IPS DF 6.9 (cell line): ENCODE data around the gene BCL7C.
"Not testable (repeated sequence)": the region's sequence is repeated elsewhere in the genome, so short reads cannot be mapped to it uniquely, and the experiment has no call there.

Experiments used
- DNase-seq: peaks from one replicate; pipeline ENCODE4 v3.0.0-alpha.2; 2013; ENCODE audit warnings: low read depth, low spot score
- H3K27ac ChIP-seq: one replicate; pipeline ENCODE4 v1.5.1; 2013; ENCODE audit warnings: low read length, control low read depth
- H3K27me3 ChIP-seq: 2 replicates; pipeline ENCODE4 v1.6.1; 2013; ENCODE audit warnings: mild to moderate bottlenecking, low read length; ENCODE audit not compliant: control insufficient read depth, insufficient read depth
- H3K36me3 ChIP-seq: 2 replicates; pipeline ENCODE4 v1.6.1; 2013; ENCODE audit warnings: low read length; ENCODE audit not compliant: control insufficient read depth, insufficient read depth
- H3K4me1 ChIP-seq: 2 replicates; pipeline ENCODE4 v1.6.1; 2013; ENCODE audit warnings: low read length; ENCODE audit not compliant: control insufficient read depth, insufficient read depth
- H3K4me3 ChIP-seq: 2 replicates; pipeline ENCODE4 v1.5.1; 2013; ENCODE audit warnings: mild to moderate bottlenecking, low read length
- H3K9me3 ChIP-seq: 2 replicates; pipeline ENCODE4 v1.6.1; 2013; ENCODE audit warnings: low read length, inconsistent platforms; ENCODE audit not compliant: control insufficient read depth, insufficient read depth
- WGBS: extraction: QIAGEN DNeasy Blood & Tissue Kit; methylation state at CpG from one replicate; pipeline ENCODE4 v1.1.7; 2013; ENCODE audit warnings: mixed read lengths, missing lambda C conversion rate; ENCODE audit not compliant: insufficient read length, insufficient coverage; 5-methylcytosine and 5-hydroxymethylcytosine counted together

The BCL7C gene

GRCh38 chr16:30893744-30894539 lies at the start of gene BCL7C:
BCL7C (minus strand) TSS chr16:30894077; CDS start chr16:30893944, 133 bp downstream.
- no CpG with 5 or more reads among the region's 97 CpGs for WGBS
- Histone ChIP-seq H3K4me3 (peak within 1 kb of the TSS; percentile 68), H3K4me1 (peaks cover 5% of the 10 kb centered on the region), H3K27me3 (no peaks in the 10 kb centered on the region), H3K9me3 (no peaks in the 10 kb centered on the region), H3K36me3 (no peaks in the 10 kb centered on the region), H3K27ac (no peak within 1 kb of the TSS)
- no peak for DNase-seq

- Histone ChIP-seq H3K9me3 (no peaks in the 10 kb centered on the region), H3K4me3 (no peak overlapping the region), H3K4me1 (peaks cover 8% of the 10 kb centered on the region), H3K36me3 (peaks cover 12% of the 10 kb centered on the region), H3K27ac (no peak overlapping the region), H3K27me3 (no peaks in the 10 kb centered on the region)
- DNase-seq: no peak
- WGBS: no CpG with 5 or more reads among the region's 4 CpGs
These were observed 48.5 kb upstream of the BCL7C start for GRCh38 chr16:30942426-30942806.

DNA sequence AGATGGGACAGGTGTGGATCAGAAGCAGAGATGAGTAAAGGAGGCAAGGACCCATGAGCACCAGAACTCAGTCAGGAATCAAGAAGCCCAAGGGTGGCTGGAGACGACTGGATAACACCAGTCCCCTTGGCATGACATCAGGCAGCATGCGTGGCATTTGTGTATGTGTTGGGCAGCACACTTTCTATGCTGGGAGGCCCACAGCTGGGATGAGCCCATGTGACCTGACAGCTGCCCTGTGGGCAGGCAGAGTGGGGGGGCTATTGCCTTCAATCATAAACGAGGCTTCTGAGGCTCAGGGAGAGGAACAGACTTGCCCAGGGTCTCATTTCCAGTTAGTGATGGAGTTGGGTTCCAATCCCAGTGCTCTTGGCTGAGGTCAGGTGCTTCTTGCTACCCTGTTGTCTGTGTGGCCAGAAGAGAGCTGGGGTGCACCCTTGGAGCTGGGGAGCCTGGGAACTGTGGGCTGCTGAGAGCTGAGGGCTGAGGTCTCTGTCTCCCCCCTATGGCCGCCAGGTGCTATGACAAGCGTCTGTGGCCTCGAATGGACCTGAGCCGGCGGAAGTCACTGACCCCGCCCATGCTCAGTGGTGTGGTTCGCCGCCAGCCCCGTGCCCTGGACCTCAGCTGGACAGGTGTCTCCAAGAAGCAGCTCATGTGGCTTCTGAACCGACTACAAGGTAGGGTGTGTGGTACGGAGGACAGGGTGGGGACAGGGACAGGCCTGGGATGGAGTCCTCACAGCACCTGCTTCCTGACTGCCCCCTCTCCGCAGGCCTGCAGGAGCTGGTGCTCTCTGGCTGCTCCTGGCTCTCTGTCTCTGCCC lies 47.9 kb upstream of the BCL7C start:
- peaks cover 11% of the 10 kb centered on the region for H3K36me3 ChIP-seq
- no peak overlapping the region for H3K27ac ChIP-seq
- WGBS: no CpG with 5 or more reads among the region's 15 CpGs
- no peak overlapping the region for H3K4me3 ChIP-seq
- H3K4me1 ChIP-seq: peaks cover 6% of the 10 kb centered on the region
- no peak for DNase-seq
- H3K9me3 ChIP-seq: no peaks in the 10 kb centered on the region
- no peaks in the 10 kb centered on the region for H3K27me3 ChIP-seq

GRCh38 chr16:30939571-30939970 lies 45.7 kb upstream of the BCL7C start:
- no CpG with 5 or more reads among the region's 8 CpGs for WGBS
- not testable (repeated sequence) for H3K4me1 ChIP-seq, H3K27ac ChIP-seq, H3K27me3 ChIP-seq, H3K9me3 ChIP-seq, DNase-seq, H3K4me3 ChIP-seq
- H3K36me3 ChIP-seq: peaks cover 14% of the 10 kb centered on the region

- Histone ChIP-seq H3K27me3 (no peaks in the 10 kb centered on the region), H3K27ac (no peak overlapping the region), H3K4me3 (no peak overlapping the region), H3K36me3 (peaks cover 8% of the 10 kb centered on the region; the same call in 1 of the 2 replicates), H3K4me1 (peaks cover 3% of the 10 kb centered on the region; the same call in 1 of the 2 replicates), H3K9me3 (no peaks in the 10 kb centered on the region)
- no peak for DNase-seq
- no CpG with 5 or more reads among the region's 5 CpGs for WGBS
These were observed 43.8 kb upstream of the BCL7C start for GRCh38 chr16:30937692-30938091.

DNA sequence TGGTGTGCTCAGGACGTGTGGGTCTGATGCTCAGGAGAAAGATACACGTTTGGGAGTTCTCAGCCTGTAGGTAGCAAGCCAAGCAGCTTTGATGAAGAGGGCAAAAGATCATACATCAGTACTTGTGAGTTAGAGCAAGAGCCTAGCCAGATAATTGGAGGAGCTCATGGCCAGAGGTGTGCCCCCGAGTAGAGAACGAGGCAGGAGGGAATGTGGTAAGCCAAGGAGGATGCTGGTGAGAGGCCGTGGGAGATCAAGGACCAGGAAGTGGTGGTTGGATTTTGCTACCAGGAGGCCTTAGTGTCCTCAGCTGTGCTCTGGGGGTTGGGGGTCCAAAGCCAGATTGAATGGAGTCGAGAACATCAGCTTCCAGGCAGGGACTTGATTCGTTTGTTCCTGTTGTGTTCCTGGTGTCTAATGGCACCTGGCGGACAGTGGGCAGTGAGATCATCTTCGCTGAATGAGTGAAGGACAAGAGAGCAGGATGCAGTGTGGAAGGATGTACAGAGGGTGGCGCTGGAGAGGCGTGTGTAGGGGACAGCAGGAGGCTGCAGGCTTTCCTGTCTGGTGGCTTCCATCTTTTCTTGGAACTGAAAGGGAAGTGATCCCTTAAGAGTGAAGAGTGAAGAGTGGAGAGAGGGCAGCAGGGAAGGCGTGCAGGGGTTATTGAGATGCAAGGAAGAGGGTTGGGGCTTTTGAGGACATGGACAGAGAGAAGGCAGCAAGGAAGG lies 41.1 kb upstream of the BCL7C start:
- no peak overlapping the region for H3K4me3 ChIP-seq
- no CpG with 5 or more reads among the region's 12 CpGs for WGBS
- peaks cover 22% of the 10 kb centered on the region; the same call in 1 of the 2 replicates for H3K36me3 ChIP-seq
- no peaks in the 10 kb centered on the region for H3K9me3 ChIP-seq
- DNase-seq: no peak
- H3K4me1 ChIP-seq: no peaks in the 10 kb centered on the region
- H3K27me3 ChIP-seq: no peaks in the 10 kb centered on the region
- no peak overlapping the region for H3K27ac ChIP-seq

DNA sequence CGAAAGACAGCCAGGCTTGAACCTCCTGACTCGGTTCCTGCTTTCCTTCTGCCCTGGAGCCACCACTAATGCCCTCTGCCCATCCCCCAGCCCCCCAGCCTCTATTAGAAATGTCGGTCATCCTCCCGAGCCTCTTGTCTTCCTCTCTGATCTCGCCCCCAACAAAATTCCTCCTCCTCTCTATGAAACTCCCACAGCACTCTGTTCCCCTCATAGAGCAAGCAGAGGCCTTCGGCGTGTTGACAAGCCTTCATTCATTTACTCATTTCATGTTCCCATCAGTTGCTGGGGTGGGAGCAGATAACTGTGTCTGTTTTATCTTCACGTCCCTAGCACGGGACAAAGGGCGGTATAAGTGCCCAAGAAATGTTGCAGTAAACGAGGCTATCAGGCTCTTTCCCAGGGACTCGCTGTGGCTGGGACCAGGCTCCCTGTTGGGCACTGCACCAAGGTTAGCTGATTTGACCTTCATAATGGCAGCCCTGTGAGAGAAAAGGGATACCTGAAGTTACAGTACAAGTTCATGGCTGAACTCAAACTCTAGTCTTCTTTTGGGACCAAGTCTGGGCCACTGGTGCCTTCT lies 37.3 kb upstream of the BCL7C start:
- no peak for DNase-seq
- Histone ChIP-seq H3K27me3 (no peaks in the 10 kb centered on the region), H3K4me3 (no peak overlapping the region), H3K27ac (no peak overlapping the region), H3K36me3 (peaks cover 31% of the 10 kb centered on the region), H3K9me3 (no peaks in the 10 kb centered on the region), H3K4me1 (peaks cover 3% of the 10 kb centered on the region; the same call in 1 of the 2 replicates)
- no CpG with 5 or more reads among the region's 12 CpGs for WGBS

DNA sequence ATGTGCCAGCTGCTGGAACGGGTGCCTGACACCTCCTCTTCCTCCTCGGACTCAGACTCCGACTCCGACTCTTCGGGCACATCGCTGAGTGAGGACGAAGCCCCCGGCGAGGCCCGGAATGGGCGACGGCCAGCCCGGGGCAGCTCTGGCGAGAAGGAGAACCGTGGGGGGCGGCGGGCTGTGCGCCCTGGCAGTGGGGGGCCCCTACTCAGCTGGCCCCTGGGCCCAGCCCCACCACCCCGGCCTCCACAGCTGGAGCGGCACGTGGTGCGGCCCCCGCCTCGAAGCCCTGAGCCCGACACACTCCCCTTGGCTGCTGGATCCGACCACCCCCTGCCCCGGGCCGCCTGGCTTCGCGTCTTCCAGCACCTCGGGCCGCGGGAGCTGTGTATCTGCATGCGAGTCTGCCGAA lies 36.3 kb upstream of the BCL7C start:
- no peak overlapping the region for H3K4me3 ChIP-seq
- peaks cover 25% of the 10 kb centered on the region for H3K36me3 ChIP-seq
- no CpG with 5 or more reads among the region's 35 CpGs for WGBS
- H3K27ac ChIP-seq: no peak overlapping the region
- no peaks in the 10 kb centered on the region for H3K9me3 ChIP-seq
- DNase-seq: no peak
- no peaks in the 10 kb centered on the region for H3K27me3 ChIP-seq
- peaks cover 3% of the 10 kb centered on the region; the same call in 1 of the 2 replicates for H3K4me1 ChIP-seq

DNA sequence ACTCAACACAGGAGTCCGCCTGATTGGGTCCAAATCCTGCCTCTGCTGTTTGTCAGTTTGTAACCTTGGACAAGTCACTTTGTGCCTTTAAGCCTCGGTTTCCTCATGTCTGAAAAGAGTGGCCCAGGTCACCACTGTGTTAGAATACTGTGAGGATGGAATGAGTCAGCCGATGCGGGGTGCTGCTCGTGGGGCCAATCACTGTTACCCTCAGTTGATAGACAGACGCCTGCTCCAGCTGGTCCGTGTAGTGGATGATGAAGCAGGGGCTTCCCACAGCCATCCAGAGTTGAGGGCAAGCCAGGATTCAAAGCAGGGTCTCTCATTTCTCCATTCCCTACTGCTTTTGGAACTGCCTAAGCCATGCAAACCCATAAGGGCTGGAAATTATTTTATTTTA lies 35.3 kb upstream of the BCL7C start:
- no peak for DNase-seq
- WGBS: no CpG with 5 or more reads among the region's 7 CpGs
- Histone ChIP-seq H3K9me3 (no peaks in the 10 kb centered on the region), H3K4me1 (peaks cover 3% of the 10 kb centered on the region; the same call in 1 of the 2 replicates), H3K4me3 (no peak overlapping the region), H3K27me3 (no peaks in the 10 kb centered on the region), H3K36me3 (peaks cover 25% of the 10 kb centered on the region), H3K27ac (no peak overlapping the region)

- Histone ChIP-seq H3K9me3 (no peaks in the 10 kb centered on the region), H3K36me3 (peaks cover 25% of the 10 kb centered on the region), H3K4me1 (peaks cover 3% of the 10 kb centered on the region; the same call in 1 of the 2 replicates), H3K27ac (no peak overlapping the region), H3K4me3 (no peak overlapping the region), H3K27me3 (no peaks in the 10 kb centered on the region)
- WGBS: no CpG with 5 or more reads among the region's 11 CpGs
- DNase-seq: no peak
These were observed 34.5 kb upstream of the BCL7C start for GRCh38 chr16:30928390-30928789.
